Testis (tissue), 2 donors: ENCODE data around the gene CALML6.

Source experiments
- CTCF ChIP-seq, 3 experiments: fragments of 450-650 bp in 2 of 3; fragments of 200-600 bp in 1 of 3; sonication (generic) in 1 of 3; IDR thresholded peaks; one replicate each; pipeline ENCODE4 v1.5.1; 2016 to 2019; ENCODE audit warnings: antibody characterized with exemption in 3 of 3, mild to moderate bottlenecking in 2 of 3, moderate library complexity in 1 of 3
- POLR2A ChIP-seq: fragments of 450-650 bp; IDR thresholded peaks from one replicate; pipeline ENCODE4 v1.6.1; 2017; ENCODE audit warnings: antibody characterized with exemption, mild to moderate bottlenecking, moderate library complexity

GRCh38 chr1:1879942-1880341 lies 35.1 kb upstream of the CALML6 start:
- TF ChIP-seq CTCF (IDR thresholded peaks at IDR 0.05) (no peak), POLR2A (no peak)
